Measurements from ENCODE around the gene FHDC1.

DNA sequence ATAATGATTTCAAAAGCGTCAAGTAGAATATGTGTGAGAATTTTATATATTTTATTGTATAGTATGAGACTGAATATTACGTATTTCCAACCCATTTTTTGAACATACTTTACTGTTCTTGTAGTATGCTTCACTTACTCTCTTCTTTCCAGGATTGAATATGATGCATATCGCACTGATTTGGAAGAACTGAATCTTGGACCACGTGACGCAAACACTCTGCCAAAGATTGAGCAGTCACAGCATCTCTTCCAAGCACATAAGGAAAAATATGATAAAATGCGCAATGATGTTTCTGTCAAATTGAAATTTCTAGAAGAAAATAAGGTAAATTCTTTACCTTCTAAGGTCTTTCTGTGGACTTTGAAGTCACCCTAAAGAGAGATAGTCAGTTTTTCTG is 48.1 kb upstream of the FHDC1 start:
- TF ChIP-seq RAD21 (IDR thresholded peaks at IDR 0.05; ENCODE audit: low read depth) (no peak), CEBPB (IDR thresholded peaks at IDR 0.05) (no peak), EP300 (IDR thresholded peaks at IDR 0.05; ENCODE audit: borderline replicate concordance) (no peak), CREB1 (IDR thresholded peaks at IDR 0.05; ENCODE audit: low read depth) (no peak), TAF1 (IDR thresholded peaks at IDR 0.05; ENCODE audit: low read depth) (no peak), TCF12 (IDR thresholded peaks at IDR 0.05; ENCODE audit: low read depth) (no peak)

Data from Ishikawa (cell line).